Liver (tissue), 9 donors: ENCODE measurements around the gene KIF18B. TPM values are rescaled to one million over a fixed set of nuclear protein-coding genes. Genes with fewer than 3 reads are reported as not detected.

Experiments
- DNase-seq: peaks from one replicate; pipeline ENCODE4 v3.0.0-alpha.2; 2017; ENCODE audit warnings: low spot score
- H3K27ac ChIP-seq, 2 donors: one replicate each; pipeline ENCODE4 v1.7.0; 2013; ENCODE audit warnings: inconsistent platforms in 2 of 2, low read length in 2 of 2, control low read depth in 1 of 2, low read depth in 1 of 2, mild to moderate bottlenecking in 1 of 2
- H3K27me3 ChIP-seq, 4 donors: one replicate each; pipeline versions ENCODE4 v1.6.1 to v1.7.0; 2013; ENCODE audit warnings: low read length in 3 of 4, inconsistent platforms in 1 of 4, mild to moderate bottlenecking in 1 of 4, moderate library complexity in 1 of 4; ENCODE audit not compliant: control insufficient read depth in 4 of 4, insufficient read depth in 4 of 4
- H3K36me3 ChIP-seq, 4 donors: one replicate each; pipeline versions ENCODE4 v1.6.1 to v1.7.0; 2013; ENCODE audit warnings: low read length in 3 of 4, mild to moderate bottlenecking in 3 of 4, low read depth in 1 of 4, moderate library complexity in 1 of 4; ENCODE audit not compliant: control insufficient read depth in 4 of 4, insufficient read depth in 3 of 4
- H3K4me1 ChIP-seq, 4 donors: one replicate each; pipeline versions ENCODE4 v1.6.1 to v1.7.0; 2013; ENCODE audit warnings: low read length in 3 of 4, mild to moderate bottlenecking in 3 of 4, moderate library complexity in 1 of 4; ENCODE audit not compliant: control insufficient read depth in 4 of 4, insufficient read depth in 4 of 4
- H3K4me3 ChIP-seq, 3 donors: one replicate each; pipeline versions ENCODE4 v1.6.1 to v1.7.0; 2013; ENCODE audit warnings: low read length in 3 of 3, control low read depth in 1 of 3, low read depth in 1 of 3, mild to moderate bottlenecking in 1 of 3
- H3K9ac ChIP-seq, 2 donors: one replicate each; pipeline ENCODE4 v1.7.0; 2013; ENCODE audit warnings: low read length in 2 of 2, mild to moderate bottlenecking in 2 of 2, moderate library complexity in 2 of 2, control low read depth in 1 of 2, low read depth in 1 of 2
- H3K9me3 ChIP-seq, 4 donors: one replicate each; pipeline versions ENCODE4 v1.6.1 to v1.7.0; 2013; ENCODE audit warnings: low read length in 3 of 4; ENCODE audit not compliant: control insufficient read depth in 4 of 4
- FOXA2 ChIP-seq: IDR thresholded peaks from 2 replicates; pipeline ENCODE4 v1.6.1; 2016; ENCODE audit warnings: antibody characterized with exemption
- GABPA ChIP-seq, 2 donors: IDR thresholded peaks in 1 of 2; conservative IDR thresholded peaks in 1 of 2; 2 replicates each; pipeline ENCODE4 v1.6.1; 2016; ENCODE audit warnings: antibody characterized with exemption in 2 of 2, mild to moderate bottlenecking in 1 of 2, moderate library complexity in 1 of 2
- HNF4G ChIP-seq: IDR thresholded peaks from 2 replicates; pipeline ENCODE4 v1.6.1; 2016; ENCODE audit warnings: antibody characterized with exemption
- JUND ChIP-seq, 2 donors: IDR thresholded peaks; 2 replicates each; pipeline ENCODE4 v1.6.1; 2016; ENCODE audit warnings: antibody characterized with exemption in 2 of 2
- NR2F2 ChIP-seq: IDR thresholded peaks from 2 replicates; pipeline ENCODE4 v1.6.1; 2016; ENCODE audit warnings: antibody characterized with exemption
- RAD21 ChIP-seq, 2 donors: IDR thresholded peaks; 2 replicates each; pipeline ENCODE4 v1.6.1; 2016; ENCODE audit warnings: antibody characterized with exemption in 2 of 2, mild to moderate bottlenecking in 2 of 2
- RXRA ChIP-seq, 2 donors: IDR thresholded peaks; 2 replicates each; pipeline ENCODE4 v1.6.1; 2017 to 2018; ENCODE audit warnings: antibody characterized with exemption in 2 of 2, mild to moderate bottlenecking in 1 of 2
- SP1 ChIP-seq: IDR thresholded peaks from 2 replicates; pipeline ENCODE4 v1.6.1; 2018; ENCODE audit warnings: antibody characterized with exemption, mild to moderate bottlenecking
- TAF1 ChIP-seq: conservative IDR thresholded peaks from 2 replicates; pipeline ENCODE4 v1.6.1; 2016; ENCODE audit warnings: antibody characterized with exemption, mild to moderate bottlenecking
- YY1 ChIP-seq: IDR thresholded peaks from 2 replicates; pipeline ENCODE4 v1.6.1; 2016; ENCODE audit warnings: antibody characterized with exemption, mild to moderate bottlenecking
- WGBS: extraction: QIAGEN DNeasy Blood & Tissue Kit; methylation state at CpG from one replicate; pipeline ENCODE4 v1.1.7; 2013; 5-methylcytosine and 5-hydroxymethylcytosine counted together
- polyA plus RNA-seq, 2 donors: library from polyadenylated mRNA; stranded (reverse) in 1 of 2; unstranded in 1 of 2; fragments of 200-250 nt in 1 of 2; fragments of >200 nt in 1 of 2; fragmentation: Nextera tagmentation in 1 of 2; extraction: Ambion mirVana in 1 of 2; gene quantifications; one replicate each; pipeline versions ENCODE4 v1.2.1 to v1.2.3, GENCODE V29; 2013 to 2015
- total RNA-seq, 2 donors: library from RNA; depleted of rRNA; stranded (reverse); fragments of >200 nt; gene quantifications; one replicate each; pipeline ENCODE4 v1.2.3, GENCODE V29; 2014
- TF ChIP-seq, protein P1 (sequence below): IDR thresholded peaks from 2 replicates; pipeline ENCODE4 v1.6.1; 2016; ENCODE audit warnings: antibody characterized with exemption, mild to moderate bottlenecking
- TF ChIP-seq, protein P2 (sequence below): IDR thresholded peaks from 2 replicates; pipeline ENCODE4 v1.6.1; 2016; ENCODE audit warnings: antibody characterized with exemption
- donor health status: healthy.
- donor health status: healthy.
- donor health status: healthy.
- donor health status: healthy.
- donor health status: healthy.

The KIF18B gene
- total and polyA plus RNA-seq, 4 donors, result under 0.01 to 11.9 (median 0.48) TPM

GRCh38 chr17:44976206-44976605, 28.6 kb upstream of the KIF18B start (continued):
- TF ChIP-seq, protein P1, sequence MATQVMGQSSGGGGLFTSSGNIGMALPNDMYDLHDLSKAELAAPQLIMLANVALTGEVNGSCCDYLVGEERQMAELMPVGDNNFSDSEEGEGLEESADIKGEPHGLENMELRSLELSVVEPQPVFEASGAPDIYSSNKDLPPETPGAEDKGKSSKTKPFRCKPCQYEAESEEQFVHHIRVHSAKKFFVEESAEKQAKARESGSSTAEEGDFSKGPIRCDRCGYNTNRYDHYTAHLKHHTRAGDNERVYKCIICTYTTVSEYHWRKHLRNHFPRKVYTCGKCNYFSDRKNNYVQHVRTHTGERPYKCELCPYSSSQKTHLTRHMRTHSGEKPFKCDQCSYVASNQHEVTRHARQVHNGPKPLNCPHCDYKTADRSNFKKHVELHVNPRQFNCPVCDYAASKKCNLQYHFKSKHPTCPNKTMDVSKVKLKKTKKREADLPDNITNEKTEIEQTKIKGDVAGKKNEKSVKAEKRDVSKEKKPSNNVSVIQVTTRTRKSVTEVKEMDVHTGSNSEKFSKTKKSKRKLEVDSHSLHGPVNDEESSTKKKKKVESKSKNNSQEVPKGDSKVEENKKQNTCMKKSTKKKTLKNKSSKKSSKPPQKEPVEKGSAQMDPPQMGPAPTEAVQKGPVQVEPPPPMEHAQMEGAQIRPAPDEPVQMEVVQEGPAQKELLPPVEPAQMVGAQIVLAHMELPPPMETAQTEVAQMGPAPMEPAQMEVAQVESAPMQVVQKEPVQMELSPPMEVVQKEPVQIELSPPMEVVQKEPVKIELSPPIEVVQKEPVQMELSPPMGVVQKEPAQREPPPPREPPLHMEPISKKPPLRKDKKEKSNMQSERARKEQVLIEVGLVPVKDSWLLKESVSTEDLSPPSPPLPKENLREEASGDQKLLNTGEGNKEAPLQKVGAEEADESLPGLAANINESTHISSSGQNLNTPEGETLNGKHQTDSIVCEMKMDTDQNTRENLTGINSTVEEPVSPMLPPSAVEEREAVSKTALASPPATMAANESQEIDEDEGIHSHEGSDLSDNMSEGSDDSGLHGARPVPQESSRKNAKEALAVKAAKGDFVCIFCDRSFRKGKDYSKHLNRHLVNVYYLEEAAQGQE, result no peak
- TF ChIP-seq RAD21 (IDR thresholded peaks at IDR 0.05), result no peak
- TF ChIP-seq JUND (IDR thresholded peaks at IDR 0.05), result no peak
- no peak for TF ChIP-seq GABPA (IDR thresholded peaks at IDR 0.05 in 1 of 2, conservative IDR thresholded peaks at IDR 0.05 in 1 of 2)

DNA sequence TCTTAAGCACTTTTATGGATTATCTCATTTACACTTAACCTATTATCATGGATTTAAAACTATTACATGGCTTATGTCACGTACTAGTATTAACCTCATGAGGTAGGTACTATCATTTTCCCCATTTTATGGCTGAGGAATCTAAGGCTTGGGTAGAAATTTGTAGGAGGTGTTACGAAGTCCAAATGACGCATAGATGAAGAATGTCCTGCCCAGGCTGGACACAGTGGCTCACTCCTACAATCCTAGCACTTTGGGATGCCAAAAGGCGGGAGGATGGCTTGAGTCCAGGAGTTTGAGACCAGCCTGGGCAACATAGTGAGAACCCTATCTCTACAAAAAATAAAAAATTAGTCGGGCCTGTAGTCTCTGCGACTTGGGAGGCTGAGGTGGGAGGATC, 25.4 kb upstream of the KIF18B start:
- Histone ChIP-seq H3K4me1 (peaks cover 5 to 16% (median 7%) of the 10 kb centered on the region in 4 donors), H3K9me3 (no peaks in the 10 kb centered on the region), H3K4me3 (no peak overlapping the region), H3K27ac (no peak overlapping the region), H3K9ac (no peak overlapping the region), H3K36me3 (no peaks in the 10 kb centered on the region), H3K27me3 (peaks cover 0 to 4% (median 2%) of the 10 kb centered on the region in 4 donors)
- 94% methylated on average over 6 of the region's 6 CpGs for WGBS
- DNase-seq, result no peak
- TF ChIP-seq RAD21 (IDR thresholded peaks at IDR 0.05), result no peak
- no peak for TF ChIP-seq GABPA (IDR thresholded peaks at IDR 0.05 in 1 of 2, conservative IDR thresholded peaks at IDR 0.05 in 1 of 2)
- TF ChIP-seq, protein P2, sequence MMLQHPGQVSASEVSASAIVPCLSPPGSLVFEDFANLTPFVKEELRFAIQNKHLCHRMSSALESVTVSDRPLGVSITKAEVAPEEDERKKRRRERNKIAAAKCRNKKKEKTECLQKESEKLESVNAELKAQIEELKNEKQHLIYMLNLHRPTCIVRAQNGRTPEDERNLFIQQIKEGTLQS, result no peak
- TF ChIP-seq NR2F2, result no peak
- no peak for TF ChIP-seq FOXA2

DNA sequence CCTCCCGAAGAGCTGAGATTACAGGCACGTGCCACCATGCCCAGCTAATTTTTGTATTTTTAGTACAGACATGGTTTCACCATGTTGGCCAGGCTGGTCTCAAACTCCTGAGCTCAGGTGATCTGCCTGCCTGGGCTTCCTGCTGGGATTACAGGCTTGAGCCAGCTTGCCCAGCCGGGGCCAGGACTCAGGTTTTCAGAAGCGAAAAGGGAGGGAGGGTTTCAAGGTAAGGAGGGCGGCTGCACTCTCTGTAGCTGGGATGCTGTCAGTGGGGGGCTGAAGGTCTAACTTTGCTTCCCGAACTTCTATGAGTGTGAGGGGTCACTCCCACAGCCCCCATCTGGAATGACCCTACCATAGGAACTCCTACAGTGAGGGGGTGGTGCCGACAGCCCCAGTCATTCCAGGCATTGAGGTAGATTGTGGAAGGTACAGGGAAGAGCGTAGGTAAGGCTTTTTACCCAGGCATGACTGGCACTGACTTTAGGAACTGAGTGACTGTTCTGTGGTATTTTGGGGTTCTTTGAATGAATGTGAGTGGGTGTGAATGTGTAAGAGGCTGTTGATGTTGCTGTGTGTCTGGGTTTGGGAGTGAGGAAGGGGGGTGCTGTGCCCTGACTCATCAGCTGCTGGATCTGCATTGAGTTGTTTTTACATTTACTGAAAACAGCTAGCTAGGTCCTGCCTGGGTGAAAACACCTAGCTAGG, 24.4 kb upstream of the KIF18B start:
- Histone ChIP-seq H3K4me3 (no peak overlapping the region), H3K36me3 (no peaks in the 10 kb centered on the region), H3K4me1 (peaks cover 5 to 27% (median 10%) of the 10 kb centered on the region in 4 donors), H3K27me3 (peaks cover 0 to 7% (median 3%) of the 10 kb centered on the region in 4 donors), H3K9ac (no peak overlapping the region), H3K27ac (no peak overlapping the region), H3K9me3 (no peaks in the 10 kb centered on the region)
- WGBS, result 72% methylated on average over 8 of the region's 8 CpGs
- TF ChIP-seq, protein P1, result no peak
- TF ChIP-seq, protein P2, result no peak
- no peak for TF ChIP-seq NR2F2
- TF ChIP-seq JUND (IDR thresholded peaks at IDR 0.05), result no peak
- no peak for TF ChIP-seq RXRA (IDR thresholded peaks at IDR 0.05)
- TF ChIP-seq HNF4G, result no peak
- TF ChIP-seq TAF1, result no peak
- no peak for TF ChIP-seq YY1
- TF ChIP-seq SP1, result no peak
- no peak for DNase-seq
